Measurements from ENCODE around the gene ADAMTS4.

The ADAMTS4 gene

GRCh38 chr1:161233102-161233501 is 34.2 kb upstream of the ADAMTS4 start:
- no peak for TF ChIP-seq CTCF (IDR thresholded peaks at IDR 0.05; ENCODE audit: insufficient read depth, low read depth, low read length, missing control alignments)

GRCh38 chr1:161230762-161231161 is 31.9 kb upstream of the ADAMTS4 start:
- TF ChIP-seq CTCF (IDR thresholded peaks at IDR 0.05; ENCODE audit: insufficient read depth, low read depth, low read length, missing control alignments): no peak
- H3K4me3 ChIP-seq (ENCODE audit: low read length): no peak overlapping the region
- no peak for DNase-seq (ENCODE audit: low read depth)

More at GRCh38 chr1:161233102-161233501, 34.2 kb upstream of the ADAMTS4 start:
- H3K4me3 ChIP-seq (ENCODE audit: low read length): no peak overlapping the region
- DNase-seq (ENCODE audit: low read depth): no peak

- no peak overlapping the region for H3K4me3 ChIP-seq (ENCODE audit: low read length)
- peak; percentile 7 for TF ChIP-seq CTCF (IDR thresholded peaks at IDR 0.05; ENCODE audit: insufficient read depth, low read depth, low read length, missing control alignments)
- DNase-seq (ENCODE audit: low read depth): peak; percentile 13
These were observed 31.0 kb upstream of the ADAMTS4 start for GRCh38 chr1:161229896-161230295.

GRCh38 chr1:161228032-161228431 is 29.2 kb upstream of the ADAMTS4 start:
- DNase-seq (ENCODE audit: low read depth): no peak
- no peak overlapping the region for H3K4me3 ChIP-seq (ENCODE audit: low read length)
- TF ChIP-seq CTCF (IDR thresholded peaks at IDR 0.05; ENCODE audit: insufficient read depth, low read depth, low read length, missing control alignments): no peak

GRCh38 chr1:161227196-161227871 is 28.5 kb upstream of the ADAMTS4 start:
- TF ChIP-seq CTCF (IDR thresholded peaks at IDR 0.05; ENCODE audit: insufficient read depth, low read depth, low read length, missing control alignments): peak; percentile 81
- H3K4me3 ChIP-seq (ENCODE audit: low read length): peak overlapping the region; percentile 98
- DNase-seq (ENCODE audit: low read depth): peak; percentile 81

- no peak for TF ChIP-seq CTCF (IDR thresholded peaks at IDR 0.05; ENCODE audit: insufficient read depth, low read depth, low read length, missing control alignments)
- H3K4me3 ChIP-seq (ENCODE audit: low read length): peak overlapping the region; percentile 98
- DNase-seq (ENCODE audit: low read depth): no peak
These were observed 27.9 kb upstream of the ADAMTS4 start for GRCh38 chr1:161226759-161227158.

- no peak for TF ChIP-seq CTCF (IDR thresholded peaks at IDR 0.05; ENCODE audit: insufficient read depth, low read depth, low read length, missing control alignments)
- H3K4me3 ChIP-seq (ENCODE audit: low read length): peak overlapping the region; percentile 98
- no peak for DNase-seq (ENCODE audit: low read depth)
These were observed 27.5 kb upstream of the ADAMTS4 start for GRCh38 chr1:161226320-161226711.
